Choroid plexus epithelial cell (primary cell): Measurements from ENCODE around the gene PHKA2.
A peak's percentile ranks its signal among the peaks of the same experiment; 100 is the strongest.
"Not testable (repeated sequence)": the region's sequence is repeated elsewhere in the genome, so short reads cannot be mapped to it uniquely, and the experiment has no call there.

Experiments
- DNase-seq: peaks from one replicate; pipeline ENCODE4 v3.0.0-alpha.2; 2010; ENCODE audit warnings: low read depth
- H3K4me3 ChIP-seq: 2 replicates; pipeline ENCODE4 v1.5.1; 2011; ENCODE audit warnings: low read depth, mild to moderate bottlenecking, control low read depth, low read length, moderate library complexity
- CTCF ChIP-seq: conservative IDR thresholded peaks from 2 replicates; pipeline ENCODE4 v1.5.1; 2011; ENCODE audit warnings: low read depth, mild to moderate bottlenecking, control low read depth, inconsistent platforms, low read length, moderate library complexity

PHKA2 gene

DNA sequence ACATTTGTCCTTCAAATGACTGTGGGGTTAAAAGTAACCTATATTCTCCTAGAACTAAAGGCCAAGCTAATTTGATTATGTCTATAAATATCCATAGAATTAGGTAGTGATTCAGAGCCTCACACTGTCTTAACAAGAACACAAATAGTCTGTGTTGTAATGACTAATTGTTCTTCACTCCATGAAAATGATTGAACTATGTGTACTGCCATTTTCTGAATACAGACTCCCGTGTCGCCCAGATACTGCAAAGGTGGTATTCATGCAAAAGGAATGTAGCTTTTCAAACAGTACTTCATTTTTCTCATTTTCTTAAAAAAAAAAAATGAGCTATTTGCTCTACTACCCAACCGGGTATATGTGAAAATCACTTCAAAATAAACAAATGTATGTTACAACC lies 11.3 kb upstream of the PHKA2 start:
- DNase-seq, result peak; percentile 71
- no peak overlapping the region for H3K4me3 ChIP-seq
- TF ChIP-seq CTCF, result no peak

DNA sequence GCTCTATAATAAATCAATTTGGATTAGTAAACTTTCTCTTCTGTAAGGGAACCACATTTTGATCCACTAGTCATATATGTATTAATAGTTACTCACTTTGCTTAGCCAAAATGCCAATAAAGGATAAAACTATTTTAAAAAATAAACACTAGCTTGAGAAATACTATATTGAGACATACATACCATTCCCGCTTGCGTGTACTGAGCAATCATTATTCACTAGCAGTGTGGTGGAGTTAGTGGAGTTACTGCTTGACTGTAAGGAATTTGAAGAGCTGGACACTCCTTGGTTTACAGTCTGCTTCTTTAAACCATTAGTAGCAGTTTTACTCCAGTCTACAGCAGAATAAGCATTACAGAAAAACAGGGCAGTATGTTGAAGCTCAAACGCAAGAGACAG lies 10.8 kb upstream of the PHKA2 start:
- no peak for TF ChIP-seq CTCF
- H3K4me3 ChIP-seq, result no peak overlapping the region
- DNase-seq, result peak; percentile 84

- TF ChIP-seq CTCF, result no peak
- no peak for DNase-seq
- H3K4me3 ChIP-seq, result no peak overlapping the region
These were observed 8.9 kb upstream of the PHKA2 start for GRCh38 chrX:18992829-18993228.

DNA sequence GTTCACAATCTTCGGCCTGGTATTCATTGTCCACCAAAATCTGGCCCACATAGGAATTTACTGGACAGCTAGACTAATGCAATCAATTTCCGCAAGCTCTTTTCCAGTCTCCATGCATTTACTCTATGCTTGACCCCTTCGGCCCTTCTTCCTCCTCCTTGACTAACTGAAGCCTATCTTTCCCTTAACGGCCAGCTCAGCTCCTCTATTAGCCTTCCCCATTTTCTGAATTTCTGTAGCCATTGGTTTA lies 1.2 kb upstream of the PHKA2 start:
- H3K4me3 ChIP-seq, result peak overlapping the region; percentile 69
- DNase-seq, result no peak
- TF ChIP-seq CTCF, result no peak

- peak; percentile 67 for DNase-seq
- H3K4me3 ChIP-seq, result peak overlapping the region; percentile 69
- peak; percentile 57 for TF ChIP-seq CTCF
These were observed 669 bp upstream of the PHKA2 start for GRCh38 chrX:18984381-18985185.

DNA sequence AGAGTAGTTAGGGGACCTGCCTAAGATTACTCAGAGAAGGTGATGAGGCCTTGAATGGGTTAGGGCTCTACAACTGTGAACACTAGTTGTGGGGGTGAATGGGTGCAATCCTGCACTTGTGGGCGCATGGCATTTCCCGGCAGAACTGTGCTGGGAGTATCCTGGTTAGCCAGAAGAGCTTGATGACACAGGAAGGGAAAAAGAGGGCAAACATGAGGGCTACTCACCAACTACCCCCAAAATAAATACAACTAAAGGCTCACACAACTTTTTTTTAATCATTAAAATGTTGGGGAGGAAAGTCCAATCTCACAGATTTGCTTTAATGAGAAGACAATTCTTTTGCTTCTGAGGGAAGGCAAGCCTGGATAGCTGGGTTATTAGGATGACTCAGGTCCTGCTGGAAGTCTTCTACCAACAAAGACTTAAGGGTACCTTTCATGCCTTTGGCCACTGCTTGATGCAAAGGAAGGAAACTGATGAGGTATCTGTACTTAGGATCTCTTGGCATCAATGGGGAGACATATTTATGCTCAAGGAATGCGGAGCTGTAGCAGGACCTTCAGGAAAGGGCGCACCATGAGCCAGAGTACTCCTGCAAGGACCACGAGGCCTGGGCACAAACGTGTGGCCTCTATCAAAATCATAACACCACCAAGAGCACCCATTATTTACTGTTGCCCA lies 2.6 kb downstream of the PHKA2 start:
- TF ChIP-seq CTCF, result no peak
- H3K4me3 ChIP-seq, result no peak overlapping the region
- DNase-seq, result no peak

DNA sequence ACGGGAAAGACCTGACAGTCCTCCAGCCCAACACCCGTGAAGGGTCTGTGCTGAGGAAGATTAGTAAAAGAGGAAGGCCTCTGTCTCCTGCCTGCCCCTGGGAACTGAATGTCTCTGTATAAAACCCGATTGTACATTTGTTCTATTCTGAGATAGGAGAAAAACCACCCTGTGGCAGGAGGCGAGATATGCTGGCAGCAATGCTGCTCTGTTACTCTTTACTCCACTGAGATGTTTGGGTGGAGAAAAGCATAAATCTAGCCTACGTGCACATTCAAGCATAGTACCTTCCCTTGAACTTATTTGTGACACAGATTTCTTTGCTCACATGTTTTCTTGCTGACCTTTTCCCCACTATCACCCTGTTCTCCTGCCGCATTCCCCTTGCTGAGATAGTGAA lies 3.7 kb downstream of the PHKA2 start:
- not testable (repeated sequence) for H3K4me3 ChIP-seq, DNase-seq
